Fibroblast of lung (primary cell): ENCODE results near the gene LTBP2. TPM values are rescaled to one million over a fixed set of nuclear protein-coding genes. Genes with fewer than 3 reads are reported as not detected.

Experiments
- DNase-seq, 2 donors: peaks; one replicate each; pipeline versions ENCODE4 v3.0.0 to v3.0.0-alpha.2; 2010; ENCODE audit warnings: low read depth in 2 of 2
- H2AFZ ChIP-seq: 2 replicates; pipeline ENCODE4 v1.5.1; 2012; ENCODE audit warnings: low read length, control low read depth, inconsistent platforms
- H3K27ac ChIP-seq: 2 replicates; pipeline ENCODE4 v1.5.1; 2011; ENCODE audit warnings: low read length, control low read depth; ENCODE audit not compliant: insufficient read depth
- H3K27me3 ChIP-seq: 2 replicates; pipeline ENCODE4 v1.5.1; 2011; ENCODE audit warnings: mild to moderate bottlenecking, low read length; ENCODE audit not compliant: control insufficient read depth, insufficient read depth
- H3K36me3 ChIP-seq: 2 replicates; pipeline ENCODE4 v1.5.1; 2011; ENCODE audit warnings: low read length; ENCODE audit not compliant: control insufficient read depth, insufficient read depth
- H3K4me1 ChIP-seq: 2 replicates; pipeline ENCODE4 v1.5.1; 2011; ENCODE audit warnings: low read length; ENCODE audit not compliant: control insufficient read depth, insufficient read depth; ENCODE audit errors: extremely low read depth
- H3K4me2 ChIP-seq: 2 replicates; pipeline ENCODE4 v1.5.1; 2011; ENCODE audit warnings: low read length, control low read depth; ENCODE audit not compliant: insufficient read depth; ENCODE audit errors: extremely low read depth
- H3K4me3 ChIP-seq, 4 experiments: fragments of 200-600 bp in 1 of 4; sonication (generic) in 1 of 4; replicated peaks in 1 of 4; 2 replicates each; pipeline ENCODE4 v1.5.1; 2011 to 2016; ENCODE audit warnings: low read length in 4 of 4, low read depth in 3 of 4, mild to moderate bottlenecking in 3 of 4, control low read depth in 2 of 4, inconsistent platforms in 1 of 4, mixed read lengths in 1 of 4; ENCODE audit not compliant: insufficient read depth in 1 of 4; ENCODE audit errors: control extremely low read depth in 1 of 4
- H3K79me2 ChIP-seq: 2 replicates; pipeline ENCODE4 v1.5.1; 2012; ENCODE audit warnings: mild to moderate bottlenecking, low read length, inconsistent platforms; ENCODE audit not compliant: control insufficient read depth, insufficient read depth
- H3K9ac ChIP-seq: 2 replicates; pipeline ENCODE4 v1.5.1; 2011; ENCODE audit warnings: mild to moderate bottlenecking, low read length, control low read depth; ENCODE audit not compliant: insufficient read depth
- H3K9me3 ChIP-seq: 2 replicates; pipeline ENCODE4 v1.5.1; 2012; ENCODE audit warnings: low read depth, low read length; ENCODE audit not compliant: control insufficient read depth, insufficient read depth
- H4K20me1 ChIP-seq: 2 replicates; pipeline ENCODE4 v1.5.1; 2011; ENCODE audit warnings: low read length; ENCODE audit not compliant: control insufficient read depth, insufficient read depth; ENCODE audit errors: extremely low read depth
- CTCF ChIP-seq, 2 donors: IDR thresholded peaks in 1 of 2; conservative IDR thresholded peaks in 1 of 2; 1 replicate in 1 of 2; 2 replicates in 1 of 2; pipeline ENCODE4 v1.5.1; 2011 to 2012; ENCODE audit warnings: low read length in 2 of 2, control low read depth in 1 of 2, inconsistent platforms in 1 of 2, low read depth in 1 of 2, mild to moderate bottlenecking in 1 of 2
- EZH2 ChIP-seq: IDR thresholded peaks from 2 replicates; pipeline ENCODE4 v1.5.1; 2012; ENCODE audit warnings: low read length, control low read depth, mild to moderate bottlenecking; ENCODE audit errors: missing control alignments
- polyA plus RNA-seq, 2 donors: library from polyadenylated mRNA; depleted of rRNA in 1 of 2; stranded (reverse) in 1 of 2; unstranded in 1 of 2; fragments of >200 nt; gene quantifications; 2 replicates each; pipeline ENCODE4 v1.2.1, GENCODE V29; 2011 to 2012; ENCODE audit warnings: missing spikeins in 1 of 2
- total RNA-seq: library from RNA; depleted of rRNA; stranded (reverse); fragments of >200 nt; gene quantifications from 2 replicates; pipeline ENCODE4 v1.2.1, GENCODE V29; 2014

LTBP2 gene
- total and polyA plus RNA-seq, 2 donors (not counting 1 experiment from before 2014, with no cell fraction given) = 108 to 514 TPM

GRCh38 chr14:74508844-74509428 lies 103.1 kb downstream of the LTBP2 start:
- Histone ChIP-seq H3K27me3 (no peaks in the 10 kb centered on the region), H3K9ac (no peak overlapping the region), H3K4me1 (peaks cover 22% of the 10 kb centered on the region), H3K79me2 (no peaks in the 10 kb centered on the region), H2AFZ (no peak overlapping the region), H3K9me3 (no peaks in the 10 kb centered on the region), H4K20me1 (no peaks in the 10 kb centered on the region), H3K4me3 (no peak overlapping the region), H3K36me3 (peaks cover 52% of the 10 kb centered on the region), H3K27ac (no peak overlapping the region), H3K4me2 (no peak overlapping the region)
- no peak for DNase-seq
- no peak for TF ChIP-seq CTCF (conservative IDR thresholded peaks at IDR 0.05 in 1 of 2, IDR thresholded peaks at IDR 0.05 in 1 of 2; ENCODE audit: low read depth in 1 of 2, low read length in 2 of 2)
- TF ChIP-seq EZH2 = no peak

GRCh38 chr14:74508292-74508731 lies 103.7 kb downstream of the LTBP2 start:
- Histone ChIP-seq H3K4me1 (peaks cover 22% of the 10 kb centered on the region), H3K4me2 (no peak overlapping the region), H3K4me3 (no peak overlapping the region), H3K36me3 (peaks cover 57% of the 10 kb centered on the region), H3K79me2 (no peaks in the 10 kb centered on the region), H3K9me3 (no peaks in the 10 kb centered on the region), H3K9ac (no peak overlapping the region), H4K20me1 (no peaks in the 10 kb centered on the region), H3K27ac (no peak overlapping the region), H2AFZ (no peak overlapping the region), H3K27me3 (no peaks in the 10 kb centered on the region)
- DNase-seq = no peak
- peak in 1 of 2 donors; percentile 54 for TF ChIP-seq CTCF (conservative IDR thresholded peaks at IDR 0.05 in 1 of 2, IDR thresholded peaks at IDR 0.05 in 1 of 2; ENCODE audit: low read depth in 1 of 2, low read length in 2 of 2)
- TF ChIP-seq EZH2 = no peak

GRCh38 chr14:74507840-74508239 lies 104.2 kb downstream of the LTBP2 start:
- H3K36me3 ChIP-seq = peaks cover 58% of the 10 kb centered on the region
- no peaks in the 10 kb centered on the region for H4K20me1 ChIP-seq

More at GRCh38 chr14:74507840-74508239, 104.2 kb downstream of the LTBP2 start:
- DNase-seq = no peak
- H3K4me3 ChIP-seq = no peak overlapping the region
- H3K79me2 ChIP-seq = no peaks in the 10 kb centered on the region
- no peak overlapping the region for H3K4me2 ChIP-seq
- TF ChIP-seq EZH2 (no peak), CTCF (conservative IDR thresholded peaks at IDR 0.05 in 1 of 2, IDR thresholded peaks at IDR 0.05 in 1 of 2; ENCODE audit: low read depth in 1 of 2, low read length in 2 of 2) (no peak)
- no peaks in the 10 kb centered on the region for H3K27me3 ChIP-seq
- no peak overlapping the region for H3K9ac ChIP-seq
- no peak overlapping the region for H3K27ac ChIP-seq
- peaks cover 22% of the 10 kb centered on the region for H3K4me1 ChIP-seq
- no peaks in the 10 kb centered on the region for H3K9me3 ChIP-seq
- no peak overlapping the region for H2AFZ ChIP-seq
